Tongue (tissue), 1 donor: ENCODE results near the gene OXNAD1. TPM values are rescaled to one million over a fixed set of nuclear protein-coding genes. Genes with fewer than 3 reads are reported as not detected.

Experiments
- total RNA-seq: library from RNA; depleted of rRNA; stranded (reverse); fragments of >200 nt; gene quantifications from one replicate; pipeline ENCODE4 v1.2.3, GENCODE V29; 2014

The OXNAD1 gene
- total RNA-seq, 1 donor from 2014 or later, result 15.7 TPM

Other genes starting within 250 kb of the OXNAD1 start
- 5.5 TPM for gene GALNT15, start 90.5 kb upstream of the OXNAD1 start, total RNA-seq
- gene DPH3, start 269 bp upstream of the OXNAD1 start, total RNA-seq, result 16.5 TPM
- 23.7 TPM for gene RFTN1, start 248.5 kb downstream of the OXNAD1 start, total RNA-seq